Neuron (in vitro differentiated cells): ENCODE results near the gene ST3GAL3.
"Not testable (repeated sequence)": the region's sequence is repeated elsewhere in the genome, so short reads cannot be mapped to it uniquely, and the experiment has no call there.

Experiments
- H2AFZ ChIP-seq: one replicate; pipeline ENCODE4 v1.6.1; 2013; ENCODE audit warnings: low read depth, mild to moderate bottlenecking, inconsistent platforms, low read length, moderate library complexity
- H3K27me3 ChIP-seq: one replicate; pipeline ENCODE4 v1.6.1; 2013; ENCODE audit warnings: low read length; ENCODE audit not compliant: insufficient read depth
- H3K36me3 ChIP-seq: one replicate; pipeline ENCODE4 v1.6.1; 2013; ENCODE audit warnings: low read length; ENCODE audit not compliant: insufficient read depth
- H3K4me1 ChIP-seq: one replicate; pipeline ENCODE4 v1.6.1; 2013; ENCODE audit warnings: low read length; ENCODE audit not compliant: insufficient read depth
- H3K4me3 ChIP-seq: 2 replicates; pipeline ENCODE4 v1.5.1; 2013; ENCODE audit warnings: mild to moderate bottlenecking, low read length, moderate library complexity
- H3K9me3 ChIP-seq: one replicate; pipeline ENCODE4 v1.6.1; 2013; ENCODE audit warnings: low read length

The ST3GAL3 gene

DNA sequence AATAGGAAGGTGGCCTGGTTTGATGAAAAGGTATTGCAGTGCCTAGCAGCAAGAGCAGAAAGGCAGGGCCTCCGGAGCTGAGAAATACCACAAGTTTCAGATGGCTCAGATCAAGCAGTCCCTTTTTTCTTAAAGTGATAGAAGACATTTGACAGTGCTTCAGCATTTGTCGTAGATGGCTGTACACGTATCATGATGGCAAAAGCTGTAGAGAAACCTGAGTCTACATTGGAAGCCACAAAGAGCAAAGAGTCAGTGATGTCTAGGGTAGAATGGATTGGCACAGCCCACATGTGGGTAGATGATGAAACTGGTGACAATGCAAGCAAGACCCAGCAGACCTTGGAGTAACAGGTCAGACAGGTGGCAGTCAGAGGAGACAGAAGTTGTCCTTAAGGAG lies 124.9 kb downstream of the ST3GAL3 start:
- Histone ChIP-seq H3K4me3 (no peak overlapping the region), H3K27me3 (no peaks in the 10 kb centered on the region), H3K4me1 (no peaks in the 10 kb centered on the region), H3K36me3 (peaks cover 14% of the 10 kb centered on the region), H2AFZ (no peak overlapping the region), H3K9me3 (no peaks in the 10 kb centered on the region)

GRCh38 chr1:43832998-43833397 lies 125.7 kb downstream of the ST3GAL3 start:
- Histone ChIP-seq H3K4me3 (no peak overlapping the region), H3K4me1 (no peaks in the 10 kb centered on the region), H3K36me3 (peaks cover 14% of the 10 kb centered on the region), H3K9me3 (no peaks in the 10 kb centered on the region), H2AFZ (no peak overlapping the region), H3K27me3 (no peaks in the 10 kb centered on the region)

DNA sequence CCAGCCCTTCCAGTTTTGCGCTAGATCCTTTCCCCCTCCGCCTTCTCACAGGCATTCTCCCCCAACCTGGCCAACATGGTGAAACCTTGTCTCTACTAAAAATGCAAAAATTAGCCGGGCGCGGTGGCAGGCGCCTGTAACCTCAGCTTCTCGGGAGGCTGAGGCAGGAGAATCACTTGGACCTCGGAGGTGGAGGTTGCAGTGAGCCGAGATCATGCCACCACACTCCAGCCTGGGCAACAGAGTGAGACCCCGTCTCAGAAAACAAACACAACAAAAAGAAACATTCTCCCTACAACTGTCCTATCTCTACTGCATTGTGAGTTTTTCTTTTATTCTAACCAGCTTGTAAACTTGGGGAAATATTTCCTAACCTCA lies 126.6 kb downstream of the ST3GAL3 start:
- not testable (repeated sequence) for H3K9me3 ChIP-seq, H2AFZ ChIP-seq, H3K27me3 ChIP-seq, H3K4me1 ChIP-seq, H3K4me3 ChIP-seq
- H3K36me3 ChIP-seq: peaks cover 22% of the 10 kb centered on the region

DNA sequence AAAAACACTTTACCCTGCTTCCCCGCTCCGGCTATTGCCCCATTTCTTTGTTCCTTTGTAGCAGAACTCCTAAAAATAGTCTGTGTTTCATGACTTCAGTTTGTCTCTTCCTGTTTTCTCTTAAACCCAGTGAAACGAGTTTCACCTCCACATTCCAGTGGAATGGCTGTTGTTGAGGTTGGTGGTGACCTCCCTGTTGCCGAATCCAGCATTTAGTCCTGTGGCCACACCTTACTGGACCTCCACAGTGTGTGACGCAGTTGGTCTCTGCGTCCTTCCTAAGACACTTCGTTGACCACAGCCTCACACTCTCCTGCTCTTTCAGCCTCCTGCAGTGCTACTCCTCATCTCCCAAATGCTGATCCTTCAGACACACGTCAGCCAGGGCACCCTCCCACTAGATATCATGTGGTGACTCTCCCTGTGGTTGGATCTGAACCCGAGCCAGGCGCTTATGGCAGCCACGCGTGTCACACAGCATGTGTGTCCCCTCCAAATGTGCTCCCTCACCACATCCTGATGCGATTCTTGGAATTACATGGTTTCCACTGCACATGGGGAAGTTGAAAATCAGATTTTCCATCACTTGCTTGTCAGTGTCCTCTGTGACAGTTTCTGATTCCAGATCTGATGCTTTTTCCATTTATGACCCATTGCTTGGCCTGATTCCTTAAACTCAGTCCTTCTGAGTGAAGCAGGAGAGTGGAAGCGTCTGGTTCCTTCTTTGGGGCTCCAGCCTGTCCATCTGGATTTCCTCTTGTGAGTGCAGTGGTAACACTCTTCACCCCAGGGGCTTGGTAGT lies 127.1 kb downstream of the ST3GAL3 start:
- Histone ChIP-seq H3K4me1 (no peaks in the 10 kb centered on the region), H2AFZ (no peak overlapping the region), H3K36me3 (peaks cover 27% of the 10 kb centered on the region), H3K9me3 (no peaks in the 10 kb centered on the region), H3K27me3 (no peaks in the 10 kb centered on the region), H3K4me3 (no peak overlapping the region)

GRCh38 chr1:43835082-43836021 lies 128.0 kb downstream of the ST3GAL3 start:
- Histone ChIP-seq H3K36me3 (peaks cover 31% of the 10 kb centered on the region), H3K9me3 (no peaks in the 10 kb centered on the region), H3K4me3 (no peak overlapping the region), H3K4me1 (no peaks in the 10 kb centered on the region), H2AFZ (no peak overlapping the region), H3K27me3 (no peaks in the 10 kb centered on the region)

DNA sequence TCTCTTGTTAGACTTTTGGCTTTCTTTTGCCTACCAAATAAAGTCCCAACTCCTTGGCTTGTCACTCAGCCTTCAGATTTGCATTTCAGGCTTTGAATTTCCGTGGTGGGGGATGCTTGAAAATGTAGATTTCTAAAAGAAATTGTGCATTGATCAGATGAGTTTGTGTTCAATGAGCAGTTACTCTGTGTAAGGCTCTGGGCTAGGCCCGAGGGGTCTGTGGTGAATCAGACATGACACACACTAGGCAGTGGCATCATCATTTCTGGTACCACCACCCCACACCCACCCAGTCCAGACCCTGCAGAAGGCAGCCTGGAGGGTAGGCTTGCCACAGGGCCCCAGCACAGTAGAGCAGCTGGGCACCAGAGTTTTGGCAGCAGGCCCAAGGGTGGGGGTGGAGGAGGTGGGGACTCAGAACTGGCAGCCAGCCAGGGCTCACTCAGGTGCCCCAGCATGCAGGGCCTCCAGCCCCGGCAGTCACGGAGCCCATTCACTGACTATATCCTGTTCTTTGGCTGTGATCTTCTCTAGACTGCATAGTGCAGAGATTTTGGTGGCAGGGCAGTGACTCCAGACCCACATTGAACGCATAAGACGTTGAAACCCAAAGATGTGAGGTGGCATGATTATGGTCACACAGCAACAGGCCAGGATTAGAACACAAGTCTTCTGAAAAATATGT lies 129.1 kb downstream of the ST3GAL3 start:
- Histone ChIP-seq H2AFZ (no peak overlapping the region), H3K4me3 (no peak overlapping the region), H3K9me3 (no peaks in the 10 kb centered on the region), H3K4me1 (no peaks in the 10 kb centered on the region), H3K36me3 (peaks cover 32% of the 10 kb centered on the region), H3K27me3 (no peaks in the 10 kb centered on the region)

DNA sequence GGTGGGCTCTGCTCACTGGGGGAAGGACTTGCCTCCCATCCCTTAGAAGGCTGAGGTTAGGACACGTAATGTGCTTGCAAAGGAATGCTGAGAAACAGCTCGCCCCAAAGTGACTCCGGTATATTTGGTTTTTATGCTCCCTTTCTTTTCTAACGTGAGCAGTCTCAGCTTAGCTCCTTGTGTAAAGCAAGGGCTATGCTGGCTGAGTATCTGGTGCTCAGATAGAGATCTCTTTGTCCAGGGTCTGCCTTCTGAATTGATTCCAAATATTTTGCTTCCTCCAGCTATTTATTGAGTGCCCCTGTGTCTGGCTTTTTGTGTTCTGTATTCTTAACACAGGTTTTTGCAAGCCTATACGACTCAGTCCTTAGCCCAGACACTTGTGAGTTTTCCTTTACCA lies 131.7 kb downstream of the ST3GAL3 start:
- Histone ChIP-seq H3K9me3 (peaks cover 5% of the 10 kb centered on the region), H3K4me1 (no peaks in the 10 kb centered on the region), H2AFZ (no peak overlapping the region), H3K27me3 (no peaks in the 10 kb centered on the region), H3K36me3 (peaks cover 38% of the 10 kb centered on the region), H3K4me3 (no peak overlapping the region)

- Histone ChIP-seq H3K4me3 (no peak overlapping the region), H3K27me3 (no peaks in the 10 kb centered on the region), H2AFZ (no peak overlapping the region), H3K4me1 (no peaks in the 10 kb centered on the region), H3K36me3 (peaks cover 32% of the 10 kb centered on the region), H3K9me3 (peaks cover 5% of the 10 kb centered on the region)
These were observed 134.2 kb downstream of the ST3GAL3 start for GRCh38 chr1:43841321-43842174.

DNA sequence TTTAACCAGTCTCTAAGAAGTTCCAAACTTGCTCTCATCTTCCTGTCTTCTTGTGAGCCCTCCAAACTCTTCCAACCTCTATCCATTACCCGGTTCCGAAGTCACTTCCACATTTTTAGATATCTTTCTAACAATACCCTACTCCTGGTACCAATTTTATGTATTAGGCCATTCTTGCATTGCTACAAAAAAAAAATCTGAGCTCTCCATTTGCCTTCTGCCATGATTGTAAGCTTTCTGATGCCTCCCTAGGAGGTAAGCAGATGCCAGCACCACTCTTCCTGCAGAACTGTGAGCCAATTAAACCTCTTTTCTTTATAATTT lies 134.8 kb downstream of the ST3GAL3 start:
- Histone ChIP-seq H3K9me3 (peaks cover 5% of the 10 kb centered on the region), H3K36me3 (peaks cover 32% of the 10 kb centered on the region), H2AFZ (no peak overlapping the region)

GRCh38 chr1:43843684-43844083 lies 136.3 kb downstream of the ST3GAL3 start:
- Histone ChIP-seq H3K27me3 (no peaks in the 10 kb centered on the region), H2AFZ (no peak overlapping the region), H3K9me3 (peaks cover 5% of the 10 kb centered on the region), H3K36me3 (peaks cover 27% of the 10 kb centered on the region), H3K4me1 (no peaks in the 10 kb centered on the region), H3K4me3 (no peak overlapping the region)

More for the DNA sequence above, 134.8 kb downstream of the ST3GAL3 start:
- H3K4me1 ChIP-seq: no peaks in the 10 kb centered on the region
- no peaks in the 10 kb centered on the region for H3K27me3 ChIP-seq
- no peak overlapping the region for H3K4me3 ChIP-seq

DNA sequence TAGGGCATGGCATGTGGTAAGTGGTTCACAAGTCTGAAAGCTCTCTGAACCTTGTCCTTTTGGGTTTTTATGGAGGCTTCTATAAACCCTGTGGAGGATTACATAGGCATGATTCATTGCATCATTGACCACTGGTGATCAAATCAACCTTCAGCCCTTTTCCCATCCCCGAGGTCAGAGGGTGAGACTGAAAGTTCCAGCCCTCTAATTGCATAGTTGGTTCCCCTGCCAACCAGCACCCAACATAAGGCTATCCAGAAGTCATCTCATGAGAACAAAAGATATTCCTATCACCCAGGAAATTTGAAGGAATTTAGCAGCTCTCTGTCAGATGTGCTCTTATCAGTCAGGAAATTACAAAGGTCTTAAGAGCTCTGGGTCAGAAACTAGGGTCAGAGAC lies 136.8 kb downstream of the ST3GAL3 start:
- no peaks in the 10 kb centered on the region for H3K27me3 ChIP-seq
- H3K4me3 ChIP-seq: no peak overlapping the region
- peaks cover 5% of the 10 kb centered on the region for H3K9me3 ChIP-seq
- no peaks in the 10 kb centered on the region for H3K4me1 ChIP-seq
- no peak overlapping the region for H2AFZ ChIP-seq
- H3K36me3 ChIP-seq: peaks cover 23% of the 10 kb centered on the region

- Histone ChIP-seq H2AFZ (no peak overlapping the region), H3K36me3 (peaks cover 15% of the 10 kb centered on the region), H3K9me3 (peaks cover 3% of the 10 kb centered on the region), H3K4me1 (no peaks in the 10 kb centered on the region), H3K27me3 (no peaks in the 10 kb centered on the region), H3K4me3 (no peak overlapping the region)
These were observed 140.0 kb downstream of the ST3GAL3 start for GRCh38 chr1:43847290-43847689.
